HG03439 (cell line): ENCODE data around the gene KRT12.
"Not testable (repeated sequence)": the region's sequence is repeated elsewhere in the genome, so short reads cannot be mapped to it uniquely, and the experiment has no call there.

ENCODE experiments used
- ATAC-seq: cut with Tn5 transposase; IDR thresholded peaks from one replicate; pipeline ENCODE4 v1.9.1; 2021; ENCODE audit warnings: mild to moderate bottlenecking, moderate library complexity; ENCODE audit not compliant: unreplicated experiment

KRT12 gene

GRCh38 chr17:40884708-40885512 lies 17.9 kb upstream of the KRT12 start, which contains the start of gene KRT20:
KRT20 (minus strand) TSS chr17:40885242; CDS start chr17:40885185, 57 bp downstream.
- ATAC-seq: no peak

- no peak for ATAC-seq
These were observed 16.8 kb upstream of the KRT12 start for GRCh38 chr17:40883626-40884334.

- no peak for ATAC-seq
These were observed 16.0 kb upstream of the KRT12 start for GRCh38 chr17:40883031-40883430.

- ATAC-seq: no peak
These were observed 12.0 kb upstream of the KRT12 start for GRCh38 chr17:40879026-40879425.

- no peak for ATAC-seq
These were observed 11.0 kb upstream of the KRT12 start for GRCh38 chr17:40878044-40878443.

GRCh38 chr17:40873801-40874200 lies 6.8 kb upstream of the KRT12 start:
- no peak for ATAC-seq

- no peak for ATAC-seq
These were observed 6.2 kb upstream of the KRT12 start for GRCh38 chr17:40873255-40873654.

GRCh38 chr17:40872416-40872815 lies 5.4 kb upstream of the KRT12 start:
- ATAC-seq: no peak

GRCh38 chr17:40871316-40871715 lies 4.3 kb upstream of the KRT12 start:
- ATAC-seq: no peak

- ATAC-seq: no peak
These were observed 3.1 kb upstream of the KRT12 start for GRCh38 chr17:40870136-40870535.

- no peak for ATAC-seq
These were observed 2.2 kb downstream of the KRT12 start for GRCh38 chr17:40864661-40865390.

- ATAC-seq: no peak
These were observed 3.9 kb downstream of the KRT12 start for GRCh38 chr17:40862985-40863733.

GRCh38 chr17:40859536-40859935 lies 7.5 kb downstream of the KRT12 start:
- ATAC-seq: no peak

- not testable (repeated sequence) for ATAC-seq
These were observed 8.4 kb downstream of the KRT12 start for GRCh38 chr17:40858667-40859066.

GRCh38 chr17:40857535-40857934 lies 9.5 kb downstream of the KRT12 start:
- ATAC-seq: no peak

GRCh38 chr17:40854175-40854814 lies 12.7 kb downstream of the KRT12 start:
- no peak for ATAC-seq

- ATAC-seq: no peak
These were observed 14.7 kb downstream of the KRT12 start for GRCh38 chr17:40852364-40852763.

- ATAC-seq: no peak
These were observed 16.6 kb downstream of the KRT12 start for GRCh38 chr17:40850293-40850972.

- ATAC-seq: no peak
These were observed 17.3 kb downstream of the KRT12 start for GRCh38 chr17:40849723-40850122.
